GM12878 (cell line): ENCODE measurements around the gene KDM5D. TPM values are rescaled to one million over a fixed set of nuclear protein-coding genes. Genes with fewer than 3 reads are reported as not detected.

Source experiments
- ATAC-seq: fragments of 200-7000 bp; cut with Tn5 transposase; 3 replicates; pipeline ENCODE4 v1.9.1; 2020; ENCODE audit warnings: mild to moderate bottlenecking, moderate library complexity
- BruUV-seq: library from RNA; stranded (reverse); fragments of 400-500 nt; replicated peaks from 2 replicates; lab custom pipeline; 2021; lab: Mats Ljungman, UMichigan
- CTCF ChIA-PET: fragments of 300-600 bp; sonication (Branson Sonifier 250); formaldehyde crosslinking; extraction: SDS; loops from one replicate; lab custom pipeline; 2021; ENCODE audit warnings: inconsistent platforms; lab: Yijun Ruan, JAX
- POLR2A ChIA-PET: fragments of 350-600 bp; formaldehyde crosslinking; extraction: SDS; loops from one replicate; lab custom pipeline; 2021; ENCODE audit warnings: inconsistent platforms; lab: Charles Lee
- RAD21 ChIA-PET: fragments of 300-600 bp; sonication (Branson Sonifier 250); formaldehyde crosslinking; loops from one replicate; lab custom pipeline; 2023; ENCODE audit warnings: antibody characterized with exemption; ENCODE audit not compliant: unreplicated experiment; lab: Charles Lee
- SMC1A ChIA-PET: fragments of 300-600 bp; sonication (Branson Sonifier 250); formaldehyde crosslinking; loops from one replicate; lab custom pipeline; 2023; ENCODE audit not compliant: unreplicated experiment, uncharacterized antibody; lab: Charles Lee
- DNase-seq: peaks from one replicate; pipeline ENCODE4 v3.0.0-alpha.2; 2011; ENCODE audit warnings: low read depth, low spot score
- FAIRE-seq: peaks from 3 replicates; lab custom pipeline; 2011; peaks lifted over from hg19 to GRCh38; lab: Jason Lieb, UNC
- H2AFZ ChIP-seq: 2 replicates; pipeline ENCODE4 v1.6.0; 2011; ENCODE audit warnings: low read depth, low read length, control low read depth; ENCODE audit not compliant: control insufficient read depth
- H3K27ac ChIP-seq: 2 replicates; pipeline ENCODE4 v1.5.1; 2011; ENCODE audit warnings: control low read depth; ENCODE audit not compliant: control insufficient read depth, insufficient read depth
- H3K27me3 ChIP-seq, 2 experiments: replicated peaks in 1 of 2; 2 replicates each; pipeline versions ENCODE4 v1.6.0 to v1.6.1; 2011; ENCODE audit warnings: low read length in 1 of 2; ENCODE audit not compliant: control insufficient read depth in 2 of 2, insufficient read depth in 2 of 2
- H3K36me3 ChIP-seq, 2 experiments: 2 replicates each; pipeline ENCODE4 v1.5.1; 2011; ENCODE audit warnings: low read length in 1 of 2; ENCODE audit not compliant: control insufficient read depth in 2 of 2, insufficient read depth in 2 of 2
- H3K4me1 ChIP-seq: 2 replicates; pipeline ENCODE4 v1.6.1; 2011; ENCODE audit warnings: mild to moderate bottlenecking, low read length, moderate library complexity, mixed read lengths; ENCODE audit not compliant: control insufficient read depth, insufficient read depth
- H3K4me2 ChIP-seq: 2 replicates; pipeline ENCODE4 v1.6.0; 2011; ENCODE audit warnings: control low read depth; ENCODE audit not compliant: control insufficient read depth, insufficient read depth
- H3K4me3 ChIP-seq: fragments of 200-600 bp; sonication (generic); 2 replicates; pipeline ENCODE4 v1.5.1; 2016
- H3K79me2 ChIP-seq: 2 replicates; pipeline ENCODE4 v1.6.0; 2011; ENCODE audit warnings: low read length; ENCODE audit not compliant: control insufficient read depth, insufficient read depth
- H3K9ac ChIP-seq: 2 replicates; pipeline ENCODE4 v1.8.0; 2011; ENCODE audit warnings: low read length, control low read depth, mixed read lengths; ENCODE audit not compliant: control insufficient read depth, insufficient read depth
- H3K9me3 ChIP-seq: replicated peaks from 3 replicates; pipeline ENCODE4 v1.5.1; 2011; ENCODE audit warnings: mild to moderate bottlenecking, low read length; ENCODE audit not compliant: control insufficient read depth, insufficient read depth
- H4K20me1 ChIP-seq: 2 replicates; pipeline ENCODE4 v1.6.0; 2011; ENCODE audit not compliant: control insufficient read depth, insufficient read depth
- BCL3 ChIP-seq: IDR thresholded peaks from 2 replicates; pipeline ENCODE4 v1.6.1; 2011; ENCODE audit warnings: borderline replicate concordance, low read depth, mild to moderate bottlenecking, moderate library complexity, low read length; ENCODE audit not compliant: insufficient read depth, poor library complexity, severe bottlenecking
- HDAC2 ChIP-seq: fragments of 200-600 bp; sonication (generic); IDR thresholded peaks from 2 replicates; pipeline ENCODE4 v1.6.1; 2017
- HDGF ChIP-seq: fragments of 450-650 bp; IDR thresholded peaks from 2 replicates; pipeline ENCODE4 v1.6.1; 2016; ENCODE audit warnings: antibody characterized with exemption
- KAT2A ChIP-seq: conservative IDR thresholded peaks from 2 replicates; pipeline ENCODE4 v1.6.1; 2011; ENCODE audit warnings: low read depth, low read length; ENCODE audit not compliant: control insufficient read depth
- KLF5 ChIP-seq: fragments of 450-650 bp; IDR thresholded peaks from 2 replicates; pipeline ENCODE4 v1.6.1; 2014; ENCODE audit warnings: mild to moderate bottlenecking; ENCODE audit not compliant: partially characterized antibody
- LARP7 ChIP-seq: fragments of 450-650 bp; IDR thresholded peaks from 2 replicates; pipeline ENCODE4 v1.6.1; 2017; ENCODE audit warnings: mild to moderate bottlenecking
- NFIC ChIP-seq: IDR thresholded peaks from 2 replicates; pipeline ENCODE4 v1.6.1; 2012; ENCODE audit warnings: low read depth, mild to moderate bottlenecking, inconsistent platforms, low read length, moderate library complexity
- PRDM15 ChIP-seq: fragments of 450-650 bp; formaldehyde crosslinking; IDR thresholded peaks from 2 replicates; pipeline ENCODE4 v1.4.0; 2020; ENCODE audit warnings: mild to moderate bottlenecking, moderate library complexity
- RCOR1 ChIP-seq: conservative IDR thresholded peaks from 2 replicates; pipeline ENCODE4 v1.6.1; 2012; ENCODE audit warnings: low read depth, low read length, improper control_type of control experiment
- SMAD1 ChIP-seq: fragments of 450-650 bp; IDR thresholded peaks from 2 replicates; pipeline ENCODE4 v1.6.1; 2018; ENCODE audit warnings: mild to moderate bottlenecking, low read depth; ENCODE audit not compliant: partially characterized antibody
- SP1 ChIP-seq: IDR thresholded peaks from one replicate; pipeline ENCODE4 v1.6.1; 2011; ENCODE audit warnings: low read depth, low read length
- SPI1 ChIP-seq: IDR thresholded peaks from 2 replicates; pipeline ENCODE4 v1.6.1; 2011; ENCODE audit warnings: low read depth, mild to moderate bottlenecking, low read length, moderate library complexity, borderline replicate concordance; ENCODE audit not compliant: insufficient read depth
- SUPT20H ChIP-seq: IDR thresholded peaks from 2 replicates; pipeline ENCODE4 v1.6.1; 2011; ENCODE audit warnings: low read depth, mild to moderate bottlenecking, low read length, moderate library complexity, borderline replicate concordance; ENCODE audit not compliant: control insufficient read depth
- YBX1 ChIP-seq: fragments of 450-650 bp; IDR thresholded peaks from 2 replicates; pipeline ENCODE4 v1.6.1; 2016; ENCODE audit warnings: antibody characterized with exemption
- ZNF24 ChIP-seq: fragments of 450-650 bp; IDR thresholded peaks from 2 replicates; pipeline ENCODE4 v1.6.1; 2017; ENCODE audit warnings: antibody characterized with exemption, mild to moderate bottlenecking
- ZZZ3 ChIP-seq: IDR thresholded peaks from 2 replicates; pipeline ENCODE4 v1.6.1; 2011; ENCODE audit warnings: low read depth; ENCODE audit not compliant: control insufficient read depth, insufficient read length
- in situ Hi-C: fragments of 300-500 bp; cut with MboI; formaldehyde crosslinking; loops from 9 replicates; pipeline ENCODE4 v1.14.3; 2018; ENCODE audit warnings: mixed read lengths
- intact Hi-C: fragments of 100-400 bp; cut with micrococcal nuclease; formaldehyde crosslinking; loops from one replicate; pipeline ENCODE4 v1.14.2; 2022; ENCODE audit not compliant: unreplicated experiment
- polyA plus RNA-seq, 11 experiments: library from polyadenylated mRNA; depleted of rRNA in 4 of 11; unstranded in 6 of 11; stranded (reverse) in 5 of 11; fragments of >200 nt; fragmentation: Nextera tagmentation in 4 of 11; fragmentation: Illumina TruSeq in 1 of 11; extraction: Ambion mirVana in 4 of 11; extraction: Trizol in 1 of 11; gene quantifications; 1 replicate in 1 of 11; 2 replicates in 10 of 11; pipeline versions ENCODE4 v1.2.1 to v1.2.3, GENCODE V29; 2011 to 2016; ENCODE audit warnings: inconsistent platforms in 2 of 11, missing spikeins in 2 of 11, low read depth in 1 of 11
- total RNA-seq, 4 experiments: library from RNA; depleted of rRNA in 3 of 4; stranded (reverse); fragments of >200 nt in 3 of 4; fragmentation: Illumina TruSeq in 1 of 4; extraction: Trizol in 1 of 4; gene quantifications; 2 replicates each; pipeline versions ENCODE4 v1.2.1 to v1.2.3, GENCODE V29; 2013 to 2021

The KDM5D gene
- total and polyA plus RNA-seq, 10 of the 15 experiments (the other 5 are each of a cell fraction or from before 2014, with no cell fraction given): 0.21 TPM; not detected in 9

GRCh38 chrY:19742153-19742552, 2.4 kb downstream of the KDM5D start:
- Histone ChIP-seq H3K36me3 (no peaks in the 10 kb centered on the region), H3K4me2 (no peak overlapping the region)
- no peak for ATAC-seq

More at GRCh38 chrY:19742153-19742552, 2.4 kb downstream of the KDM5D start:
- ChIA-PET SMC1A (no interaction called here), CTCF (no interaction called here), RAD21 (no interaction called here), POLR2A (no interaction called here)
- DNase-seq (no peak), FAIRE-seq (no peak)
- Histone ChIP-seq H3K4me1 (no peaks in the 10 kb centered on the region), H3K9me3 (no peaks in the 10 kb centered on the region), H3K9ac (no peak overlapping the region), H3K27ac (no peak overlapping the region), H4K20me1 (no peaks in the 10 kb centered on the region), H3K27me3 (no peaks in the 10 kb centered on the region), H2AFZ (no peak overlapping the region), H3K79me2 (no peaks in the 10 kb centered on the region), H3K4me3 (no peak overlapping the region)
- intact Hi-C loops (no loop called here), in situ Hi-C loops (no loop called here)
- BruUV-seq: no TSS peak
- TF ChIP-seq SMAD1: no peak
- TF ChIP-seq PRDM15 (CRISPR knock-in tag): no peak
- TF ChIP-seq SUPT20H: no peak
- TF ChIP-seq ZNF24: no peak
- TF ChIP-seq HDGF: no peak
- no peak for TF ChIP-seq BCL3
- no peak for TF ChIP-seq YBX1
- TF ChIP-seq KLF5: no peak
- TF ChIP-seq KAT2A: no peak
- no peak for TF ChIP-seq SP1
- no peak for TF ChIP-seq HDAC2
- TF ChIP-seq NFIC: no peak
- TF ChIP-seq RCOR1: no peak
- TF ChIP-seq SPI1: no peak
- TF ChIP-seq ZZZ3: no peak
- no peak for TF ChIP-seq LARP7
